Ureter (tissue), 1 donor: Measurements from ENCODE around the gene NTHL1. TPM values are rescaled to one million over a fixed set of nuclear protein-coding genes. Genes with fewer than 3 reads are reported as not detected.
A peak's percentile ranks its signal among the peaks of the same experiment; 100 is the strongest.

Experiments
- DNase-seq: peaks from one replicate; pipeline ENCODE4 v3.0.0-alpha.2; 2020; ENCODE audit warnings: low spot score
- total RNA-seq: library from RNA; stranded (reverse); gene quantifications from one replicate; pipeline ENCODE4 v1.2.4, GENCODE V29; 2023
- donor health status: DM: yes; HTN: yes; CAD: no.

The NTHL1 gene
- total RNA-seq, 1 donor from 2014 or later: 11.8 TPM

DNA sequence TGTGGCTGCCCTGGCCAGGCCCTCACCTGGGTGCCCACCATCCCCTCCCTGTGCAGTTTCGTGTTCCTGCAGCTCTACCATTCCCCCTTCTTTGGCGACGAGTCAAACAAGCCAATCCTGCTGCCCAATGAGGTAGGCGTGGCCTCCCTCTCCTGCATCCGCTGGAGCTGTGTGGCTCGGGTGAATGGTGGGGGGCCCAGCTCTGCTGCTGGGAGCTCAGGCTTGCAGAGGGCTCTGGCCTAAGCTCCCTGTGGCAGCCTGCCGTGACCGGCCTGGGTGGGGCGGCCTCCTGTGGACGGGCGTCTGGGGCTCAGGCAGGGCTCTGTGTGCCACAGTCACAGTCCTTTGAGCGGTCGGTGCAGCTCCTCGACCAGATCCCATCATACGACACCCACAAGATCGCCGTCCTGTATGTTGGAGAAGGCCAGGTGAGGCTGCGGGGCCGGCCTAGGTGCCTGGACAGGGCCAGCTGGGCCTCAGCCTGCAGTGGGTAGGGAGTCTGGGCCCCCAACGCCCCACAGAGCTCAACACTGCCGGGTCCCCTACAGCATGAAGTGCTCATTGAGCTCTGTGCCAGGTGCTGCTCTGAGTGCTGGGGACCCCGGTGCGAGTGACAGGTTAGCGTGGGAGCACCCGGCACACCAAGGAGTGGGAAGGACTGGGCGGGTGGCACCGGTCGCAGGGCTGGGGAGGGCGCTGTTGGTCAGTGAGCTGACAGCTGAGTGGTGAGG lies 37.4 kb upstream of the NTHL1 start:
- DNase-seq: no peak

DNA sequence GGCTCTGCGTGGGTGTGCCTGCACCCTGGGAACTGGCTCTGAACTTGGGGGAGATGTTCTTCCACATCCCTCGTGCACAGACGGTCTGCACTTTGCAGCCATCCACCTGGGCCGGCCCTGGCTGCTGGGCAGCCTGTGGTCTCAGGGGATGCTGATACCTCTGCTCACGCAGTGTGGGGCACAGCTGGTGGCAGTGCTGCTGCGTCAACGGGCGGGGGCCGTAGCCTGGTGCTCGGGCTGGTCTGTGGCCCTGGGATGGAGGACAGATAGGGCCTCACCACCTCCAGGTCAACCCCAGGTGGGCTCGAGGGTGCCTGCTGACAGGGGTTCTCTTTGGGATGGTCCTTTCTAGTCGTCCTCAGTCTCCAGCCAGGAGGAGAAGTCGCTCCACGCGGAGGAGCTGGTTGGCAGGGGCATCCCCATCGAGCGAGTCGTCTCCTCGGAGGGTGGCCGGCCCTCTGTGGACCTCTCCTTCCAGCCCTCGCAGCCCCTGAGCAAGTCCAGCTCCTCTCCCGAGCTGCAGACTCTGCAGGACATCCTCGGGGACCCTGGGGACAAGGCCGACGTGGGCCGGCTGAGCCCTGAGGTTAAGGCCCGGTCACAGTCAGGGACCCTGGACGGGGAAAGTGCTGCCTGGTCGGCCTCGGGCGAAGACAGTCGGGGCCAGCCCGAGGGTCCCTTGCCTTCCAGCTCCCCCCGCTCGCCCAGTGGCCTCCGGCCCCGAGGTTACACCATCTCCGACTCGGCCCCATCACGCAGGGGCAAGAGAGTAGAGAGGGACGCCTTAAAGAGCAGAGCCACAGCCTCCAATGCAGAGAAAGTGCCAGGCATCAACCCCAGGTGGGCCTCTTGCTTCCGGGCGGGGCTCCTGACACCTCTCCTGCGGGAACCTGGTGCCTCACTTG lies 36.5 kb upstream of the NTHL1 start:
- no peak for DNase-seq

DNA sequence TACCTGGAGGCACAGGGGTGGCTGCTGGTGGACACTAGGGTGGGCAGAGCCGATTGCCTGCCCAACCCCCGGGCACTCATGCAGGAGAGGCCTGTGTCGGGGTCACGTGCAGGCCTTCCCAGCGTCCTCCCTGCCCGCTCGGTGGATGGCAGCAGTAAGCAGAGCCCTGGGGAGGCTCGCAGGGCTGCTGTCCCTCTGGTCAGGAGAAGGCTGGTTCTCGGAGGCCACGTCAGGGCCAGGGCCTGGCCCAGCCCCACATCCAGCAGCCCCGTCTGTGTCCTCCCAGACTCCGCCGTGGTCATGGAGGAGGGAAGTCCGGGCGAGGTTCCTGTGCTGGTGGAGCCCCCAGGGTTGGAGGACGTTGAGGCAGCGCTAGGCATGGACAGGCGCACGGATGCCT lies 35.8 kb upstream of the NTHL1 start:
- no peak for DNase-seq

DNA sequence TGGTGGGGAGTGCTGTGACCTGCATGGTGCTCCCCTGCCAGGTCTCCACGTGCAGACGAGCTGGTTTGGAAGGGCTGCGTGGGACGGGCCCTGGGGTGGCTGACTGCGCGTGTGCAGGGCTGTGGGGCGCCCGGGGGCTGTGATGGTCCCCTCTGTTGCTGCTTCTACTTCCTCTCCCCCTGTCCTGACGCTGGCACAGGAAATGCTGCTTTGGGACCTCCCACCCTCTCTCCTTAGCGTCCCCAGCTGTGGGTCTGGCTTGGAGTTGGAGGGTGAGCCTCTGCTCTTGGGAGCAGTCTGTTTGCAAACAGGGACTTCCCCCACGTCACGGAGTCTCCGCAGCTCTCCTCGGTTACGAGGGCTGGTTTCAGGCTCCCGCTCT lies 35.3 kb upstream of the NTHL1 start:
- DNase-seq: peak; percentile 44

DNA sequence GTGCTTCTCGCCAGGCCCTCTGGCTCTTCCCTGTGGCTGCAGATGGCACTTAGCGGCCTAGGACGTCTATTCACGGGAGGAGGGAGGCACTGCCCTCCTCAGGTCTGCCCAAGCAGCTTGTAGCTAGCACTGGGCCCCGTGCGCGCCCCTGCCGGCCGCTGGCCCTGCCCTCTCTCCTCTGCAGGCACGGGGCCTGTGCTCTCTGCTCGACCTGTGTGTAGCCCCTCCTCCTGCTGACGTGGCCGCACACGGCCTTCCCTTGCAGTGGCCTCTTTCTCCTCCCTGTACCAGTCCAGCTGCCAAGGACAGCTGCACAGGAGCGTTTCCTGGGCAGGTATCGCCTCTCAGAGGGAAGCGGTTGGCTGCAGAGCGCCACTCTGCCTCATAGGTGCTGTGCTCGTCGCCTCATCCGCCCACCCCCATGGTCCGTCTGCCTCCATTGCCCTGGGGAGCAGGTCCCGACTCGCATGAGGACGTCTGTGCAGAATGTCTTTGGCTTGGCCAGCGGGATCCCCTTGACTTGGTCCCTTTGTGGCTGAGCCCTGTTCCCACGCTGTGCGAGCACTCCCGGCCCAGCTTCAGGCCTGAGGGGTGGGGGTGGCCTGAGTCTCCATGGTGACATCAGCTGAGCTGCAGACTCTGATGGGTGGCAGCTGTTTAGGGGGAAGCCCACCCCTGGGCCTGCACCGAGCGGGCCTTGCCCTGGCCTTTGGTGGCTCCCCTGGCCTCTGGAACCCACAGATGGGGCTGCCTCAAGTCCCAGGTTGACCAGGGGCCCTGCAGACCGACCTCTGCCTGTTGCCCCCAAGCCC lies 34.7 kb upstream of the NTHL1 start:
- peak; percentile 59 for DNase-seq

DNA sequence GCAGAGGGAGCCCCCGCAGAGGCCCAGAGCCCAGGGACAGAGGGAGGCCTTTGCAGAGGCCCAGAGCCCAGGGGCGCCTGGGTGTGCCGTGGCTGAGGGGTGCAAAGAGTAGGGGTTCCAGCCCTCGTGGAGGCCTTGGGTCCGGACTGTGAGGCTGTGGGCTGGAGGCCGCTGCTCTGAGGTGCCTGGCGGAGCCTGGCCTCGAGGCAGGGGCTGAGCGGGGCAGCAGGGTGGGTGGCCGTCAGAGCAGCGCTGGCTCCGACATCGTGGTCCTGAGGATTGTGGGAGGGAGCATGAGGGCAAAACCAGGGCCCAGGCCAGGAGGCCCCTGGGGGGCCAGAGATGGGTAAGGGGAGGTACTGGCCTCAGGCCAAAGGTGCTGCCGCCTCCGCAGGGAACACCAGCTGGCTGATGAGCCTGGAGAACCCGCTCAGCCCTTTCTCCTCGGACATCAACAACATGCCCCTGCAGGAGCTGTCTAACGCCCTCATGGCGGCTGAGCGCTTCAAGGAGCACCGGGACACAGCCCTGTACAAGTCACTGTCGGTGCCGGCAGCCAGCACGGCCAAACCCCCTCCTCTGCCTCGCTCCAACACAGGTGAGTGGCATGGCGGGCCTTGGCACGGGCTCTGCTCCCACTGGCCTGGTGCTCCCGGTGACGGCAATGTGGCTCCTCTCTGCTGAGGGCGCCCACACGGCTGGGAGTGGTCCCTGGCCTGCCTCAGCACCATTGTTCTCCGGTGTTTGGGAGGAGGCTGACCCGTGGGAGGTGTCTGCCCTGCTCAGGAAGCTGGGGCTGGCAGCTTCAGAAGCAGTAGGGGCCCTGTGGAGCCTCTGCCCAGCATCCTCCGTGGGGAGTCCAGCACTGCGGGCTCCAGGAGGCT lies 33.8 kb upstream of the NTHL1 start:
- no peak for DNase-seq

DNA sequence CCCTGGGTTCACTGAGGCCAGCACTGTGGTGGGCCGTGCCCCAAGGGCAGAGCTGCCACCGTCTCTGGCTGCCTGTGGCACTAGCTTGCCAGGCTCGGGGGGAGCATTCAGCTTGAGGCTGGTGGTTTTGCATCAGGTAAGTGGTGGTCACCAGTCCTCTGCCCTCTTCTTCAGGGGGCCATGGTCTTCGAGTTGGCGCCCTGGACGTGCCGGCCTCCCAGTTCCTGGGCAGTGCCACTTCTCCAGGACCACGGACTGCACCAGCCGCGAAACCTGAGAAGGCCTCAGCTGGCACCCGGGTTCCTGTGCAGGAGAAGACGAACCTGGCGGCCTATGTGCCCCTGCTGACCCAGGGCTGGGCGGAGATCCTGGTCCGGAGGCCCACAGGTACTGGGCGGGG lies 32.4 kb upstream of the NTHL1 start:
- no peak for DNase-seq

DNA sequence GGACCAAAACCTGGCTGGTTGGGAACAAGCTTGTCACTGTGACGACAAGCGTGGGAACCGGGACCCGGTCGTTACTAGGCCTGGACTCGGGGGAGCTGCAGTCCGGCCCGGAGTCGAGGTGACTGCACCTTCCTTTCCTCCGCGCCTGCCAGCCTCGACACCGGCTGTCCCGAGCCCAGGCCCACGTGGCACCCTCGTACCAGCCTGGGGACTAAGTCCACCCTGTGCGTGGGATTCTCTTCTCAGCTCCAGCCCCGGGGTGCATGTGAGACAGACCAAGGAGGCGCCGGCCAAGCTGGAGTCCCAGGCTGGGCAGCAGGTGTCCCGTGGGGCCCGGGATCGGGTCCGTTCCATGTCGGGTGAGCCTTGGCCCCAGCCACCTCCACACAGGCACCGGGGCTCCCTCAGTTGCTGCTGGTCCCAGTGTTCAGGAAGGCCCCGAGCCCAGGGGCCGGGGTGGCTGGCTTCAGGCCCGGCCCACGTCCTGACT lies 31.7 kb upstream of the NTHL1 start:
- DNase-seq: no peak

DNA sequence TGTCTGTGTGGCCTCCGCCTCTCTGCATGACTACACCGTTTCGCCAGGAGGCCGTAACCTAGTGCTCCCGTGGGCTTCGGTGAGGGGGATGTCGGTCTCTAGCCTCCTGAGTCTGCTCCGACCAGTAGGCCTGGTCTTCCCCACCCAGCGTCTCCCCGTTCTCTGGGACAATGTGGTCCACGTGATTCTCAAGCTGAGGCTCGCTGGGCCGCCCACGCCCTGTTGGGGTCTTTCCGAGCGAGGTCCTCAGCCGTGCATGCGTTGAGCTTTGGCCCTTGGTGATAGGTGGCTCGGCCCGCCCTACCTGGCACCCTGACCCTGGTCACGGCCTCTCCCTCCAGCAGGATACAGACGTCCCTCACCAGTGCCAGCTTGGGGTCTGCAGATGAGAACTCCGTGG lies 31.1 kb upstream of the NTHL1 start:
- DNase-seq: no peak

DNA sequence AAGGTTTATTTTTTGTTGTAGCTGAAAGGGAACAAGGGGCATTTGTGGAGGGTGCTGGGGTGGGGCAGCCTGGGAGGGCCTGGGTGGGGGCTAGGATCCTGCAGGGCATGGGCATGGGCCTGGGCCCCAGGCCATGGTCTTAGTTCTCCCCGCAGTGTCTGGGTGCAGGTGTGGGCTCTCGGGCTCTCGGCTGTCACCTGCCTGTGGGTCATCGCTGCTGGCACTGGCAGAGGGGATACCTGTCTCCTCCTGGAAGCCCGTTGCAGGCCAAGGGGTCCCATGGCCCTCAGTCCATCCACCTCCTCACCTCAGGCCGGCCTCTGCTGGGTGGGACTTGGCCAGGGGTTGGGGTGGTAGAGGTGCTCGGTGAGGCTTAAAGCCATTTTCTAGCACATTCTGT lies 30.5 kb upstream of the NTHL1 start:
- no peak for DNase-seq

DNA sequence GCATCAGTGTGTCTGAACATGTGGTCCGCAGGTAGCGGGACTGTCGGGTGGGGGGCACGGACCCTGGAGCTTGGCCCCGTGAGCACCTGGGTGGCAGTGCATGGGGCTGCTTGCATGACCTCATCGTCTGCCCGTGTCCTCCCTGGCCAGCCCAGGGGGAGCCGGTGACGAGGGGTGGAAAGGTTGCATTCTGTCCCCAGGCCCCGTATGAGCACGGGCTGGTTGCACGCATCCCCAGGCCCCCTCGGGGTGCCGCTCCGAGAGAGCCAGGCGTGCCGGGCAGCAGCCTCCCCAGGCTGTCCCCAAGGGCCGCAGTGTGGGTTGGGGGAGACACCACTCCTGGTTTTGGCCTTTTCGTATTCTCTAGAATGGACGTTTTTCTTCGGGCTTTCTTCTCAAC lies 30.1 kb upstream of the NTHL1 start:
- no peak for DNase-seq

DNA sequence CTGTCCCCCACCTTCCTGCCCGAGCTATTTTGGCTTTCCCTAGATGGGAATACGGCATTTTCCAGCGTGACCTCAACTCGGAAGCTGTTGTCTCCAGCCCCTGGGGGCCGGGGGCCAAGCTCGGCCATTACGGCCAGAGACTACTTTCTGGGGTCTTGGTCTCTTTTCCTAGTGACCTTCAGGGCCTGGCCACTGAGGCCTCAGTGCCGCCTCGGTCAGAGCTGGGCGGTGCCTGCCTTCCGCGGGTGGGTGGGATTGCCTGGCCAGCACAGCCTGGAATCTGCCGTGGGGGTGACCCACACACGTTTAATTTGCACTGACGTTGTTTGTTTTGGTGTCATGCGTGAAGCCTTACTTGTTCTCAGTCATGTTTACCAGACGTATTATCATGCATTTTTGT lies 29.4 kb upstream of the NTHL1 start:
- no peak for DNase-seq

DNA sequence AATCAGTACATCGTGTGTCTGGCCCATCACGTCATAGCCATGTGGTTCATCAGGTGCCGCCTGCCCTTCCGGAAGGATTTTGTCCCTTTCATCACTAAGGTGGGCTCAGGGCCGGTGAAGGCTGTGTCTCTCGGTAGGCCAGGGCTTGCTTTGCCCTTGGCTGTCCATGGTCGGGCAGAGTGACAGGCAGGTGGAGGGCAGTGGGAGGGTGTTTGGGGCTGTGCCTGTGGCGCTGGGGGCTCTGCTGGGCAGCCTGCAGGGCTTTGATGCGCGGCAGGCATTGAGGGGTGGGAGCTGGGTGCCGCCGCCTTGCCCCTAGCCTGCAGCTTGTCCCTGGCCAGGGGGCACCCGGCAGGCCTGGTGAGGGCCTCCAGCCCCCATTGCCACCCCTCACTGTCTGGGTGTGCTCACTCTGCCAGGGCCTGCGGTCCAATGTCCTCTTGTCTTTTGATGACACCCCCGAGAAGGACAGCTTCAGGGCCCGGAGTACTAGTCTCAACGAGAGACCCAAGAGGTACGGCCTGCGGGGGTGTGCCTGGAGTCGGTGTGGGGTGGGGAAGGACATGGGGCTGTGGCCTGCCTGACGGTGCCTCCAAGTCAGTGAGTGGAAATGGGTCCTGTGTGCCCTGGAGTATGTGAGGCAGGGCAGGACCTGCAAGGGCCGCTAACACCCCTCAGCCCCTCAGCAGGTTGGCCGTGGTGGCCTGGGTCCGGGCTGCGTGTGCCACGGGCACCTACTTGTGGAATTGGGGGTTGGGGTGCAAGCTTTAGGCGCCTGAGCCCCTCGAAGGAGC lies 28.6 kb upstream of the NTHL1 start:
- DNase-seq: no peak

DNA sequence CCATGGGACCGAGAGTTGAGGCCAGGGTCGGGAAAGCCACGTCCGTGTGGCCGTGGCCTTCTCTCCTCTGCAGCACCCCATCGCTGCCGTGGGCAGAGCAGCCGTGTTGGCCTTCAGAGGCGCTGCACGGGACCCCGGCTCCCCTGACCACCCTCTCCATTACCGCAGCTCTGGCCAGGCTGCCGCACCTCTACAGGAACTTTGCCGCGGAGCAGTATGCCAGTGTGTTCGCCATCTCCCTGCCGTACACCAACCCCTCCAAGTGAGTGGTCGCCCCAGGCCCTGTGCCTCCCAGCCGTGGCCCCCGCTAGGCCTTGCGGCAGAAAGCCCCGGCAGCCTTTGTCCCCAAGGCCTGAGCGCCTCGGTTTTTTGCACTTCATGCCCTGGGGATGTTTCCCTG lies 28.0 kb upstream of the NTHL1 start:
- no peak for DNase-seq

DNA sequence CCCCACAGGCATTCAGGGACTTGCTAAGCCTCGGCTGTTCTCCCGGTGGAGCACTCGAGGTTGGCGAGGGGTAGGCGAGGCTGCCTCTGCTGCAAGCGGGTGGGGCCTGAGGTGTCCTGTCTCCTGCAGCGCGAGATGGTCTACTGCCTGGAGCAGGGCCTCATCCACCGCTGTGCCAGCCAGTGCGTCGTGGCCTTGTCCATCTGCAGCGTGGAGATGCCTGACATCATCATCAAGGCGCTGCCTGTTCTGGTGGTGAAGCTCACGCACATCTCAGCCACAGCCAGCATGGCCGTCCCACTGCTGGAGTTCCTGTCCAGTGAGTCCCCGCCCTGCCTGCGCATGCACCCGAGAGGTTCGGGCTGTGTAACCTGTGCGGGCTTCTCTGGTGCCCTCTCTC lies 26.4 kb upstream of the NTHL1 start:
- DNase-seq: no peak

DNA sequence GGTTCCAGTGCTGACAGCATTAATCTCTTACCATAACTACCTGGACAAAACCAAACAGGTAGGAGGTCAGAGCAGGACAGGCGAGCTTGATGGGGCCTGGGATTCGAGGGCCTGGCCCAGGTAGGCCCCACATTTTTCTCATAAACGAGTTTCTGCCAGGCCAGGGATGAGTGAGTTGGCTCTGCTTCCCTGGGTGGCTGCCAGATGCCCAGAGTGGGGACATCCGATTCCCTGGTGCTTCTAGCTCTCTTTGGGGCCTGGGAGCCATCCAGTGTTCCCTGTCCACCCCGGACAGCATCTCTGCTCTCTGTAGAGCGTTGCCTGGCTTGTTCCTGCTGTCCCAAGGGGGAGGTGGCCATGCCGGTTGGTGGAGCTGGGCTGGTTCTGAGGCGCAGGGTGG lies 25.3 kb upstream of the NTHL1 start:
- no peak for DNase-seq

DNA sequence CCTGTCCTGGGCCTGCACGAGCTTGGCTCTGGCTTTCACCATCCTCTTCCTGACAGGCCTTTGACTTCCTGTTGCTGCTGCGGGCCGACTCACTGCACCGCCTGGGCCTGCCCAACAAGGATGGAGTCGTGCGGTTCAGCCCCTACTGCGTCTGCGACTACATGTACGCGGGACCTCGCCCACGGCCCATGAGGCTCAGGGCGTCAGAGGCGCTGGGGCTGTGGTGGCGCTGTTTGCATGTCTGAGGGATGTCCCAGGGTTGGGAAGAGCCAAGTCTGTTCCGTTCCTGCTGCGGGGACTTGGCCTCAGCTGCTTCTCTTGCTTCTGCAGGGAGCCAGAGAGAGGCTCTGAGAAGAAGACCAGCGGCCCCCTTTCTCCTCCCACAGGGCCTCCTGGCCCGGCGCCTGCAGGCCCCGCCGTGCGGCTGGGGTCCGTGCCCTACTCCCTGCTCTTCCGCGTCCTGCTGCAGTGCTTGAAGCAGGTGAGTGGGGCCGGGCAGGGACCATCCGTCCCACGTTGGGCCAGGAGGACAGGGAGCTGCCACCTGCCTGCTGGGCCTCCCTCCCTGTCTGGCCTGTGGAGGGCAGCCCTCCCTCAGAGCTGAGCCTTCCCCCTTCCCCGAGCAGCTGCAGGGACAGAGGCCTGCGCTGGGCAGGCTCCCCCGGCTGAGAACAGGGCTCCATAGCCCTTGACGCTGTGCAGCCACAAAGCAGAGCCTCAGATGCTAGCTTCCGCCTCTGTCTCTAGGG lies 24.0 kb upstream of the NTHL1 start:
- no peak for DNase-seq

DNA sequence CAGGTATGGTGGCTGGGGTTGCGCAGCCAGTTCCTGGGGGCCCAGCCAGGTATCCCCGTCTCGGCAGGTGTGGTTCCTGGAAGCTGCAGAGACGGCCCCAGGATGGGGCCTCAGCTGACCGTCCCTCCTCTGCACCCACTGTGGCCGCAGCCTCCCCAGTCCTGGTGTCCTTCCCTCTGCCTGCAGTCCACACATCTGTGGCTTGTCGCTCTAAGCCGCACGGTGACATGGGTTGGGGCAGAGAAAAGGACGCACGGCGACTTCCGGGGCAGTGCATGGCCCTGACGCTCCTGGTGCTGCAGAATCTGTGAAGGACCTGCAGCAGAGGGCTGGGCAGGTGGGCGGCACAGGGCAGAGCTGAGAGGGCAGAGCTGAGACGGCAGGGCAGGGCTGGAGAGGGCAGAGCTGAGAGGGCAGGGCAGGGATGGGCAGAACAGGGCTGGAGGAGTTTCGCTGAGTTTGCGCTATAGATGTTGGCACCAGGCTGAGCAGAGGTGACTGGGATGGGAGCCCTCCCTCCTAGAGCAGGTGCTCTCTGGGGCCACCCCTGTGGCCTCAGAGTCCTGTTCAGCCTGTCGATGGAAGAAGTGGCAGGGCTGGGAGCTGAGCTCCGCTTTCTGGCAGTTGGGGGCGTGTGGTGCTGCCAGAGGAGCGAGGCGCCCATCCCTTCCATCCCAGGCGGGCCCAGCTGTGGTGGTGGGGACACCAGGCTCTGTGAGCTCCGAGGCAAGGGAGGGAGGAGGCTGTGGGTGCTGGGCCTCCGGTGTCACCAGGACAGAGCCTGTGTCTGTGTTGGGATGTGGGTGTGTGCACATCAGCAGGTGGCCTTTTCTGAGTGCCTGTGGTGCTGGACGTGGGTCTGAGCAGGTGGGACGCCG lies 23.2 kb upstream of the NTHL1 start:
- no peak for DNase-seq

DNA sequence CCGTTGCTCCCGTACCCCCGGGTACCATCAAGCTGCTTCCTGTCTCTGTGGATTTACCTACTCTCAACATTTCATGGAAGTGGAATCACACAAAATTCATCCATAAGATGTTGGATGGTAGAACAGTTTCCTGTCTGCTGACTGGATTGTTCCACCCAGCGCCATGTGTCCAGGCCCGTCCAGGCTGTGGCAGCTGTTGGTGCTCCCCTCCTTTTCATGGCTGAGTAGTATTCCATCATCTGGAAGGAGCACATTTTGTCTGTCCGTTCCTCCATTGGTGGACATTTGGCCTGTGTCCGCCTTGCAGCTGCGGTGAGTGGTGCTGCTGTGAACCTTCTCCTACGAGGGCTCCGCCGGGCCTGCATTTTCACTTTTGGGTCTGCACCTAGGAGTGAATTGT lies 18.5 kb upstream of the NTHL1 start:
- no peak for DNase-seq
